KMS-11 (cell line): ENCODE measurements around the gene FSIP1.

Source experiments
- H2AFZ ChIP-seq: fragments of 200-600 bp; sonication (generic); 2 replicates; pipeline ENCODE4 v1.6.1; 2016; ENCODE audit warnings: antibody characterized with exemption, mixed run types, low read depth
- H3K27ac ChIP-seq: fragments of 200-600 bp; sonication (generic); 2 replicates; pipeline ENCODE4 v1.6.1; 2016; ENCODE audit warnings: mild to moderate bottlenecking, mixed run types
- H3K27me3 ChIP-seq: fragments of 200-600 bp; sonication (generic); 2 replicates; pipeline ENCODE4 v1.6.1; 2017; ENCODE audit warnings: mild to moderate bottlenecking, low read depth, mixed run types, moderate library complexity; ENCODE audit not compliant: insufficient read depth
- H3K36me3 ChIP-seq: fragments of 200-600 bp; sonication (generic); 2 replicates; pipeline ENCODE4 v1.6.1; 2017; ENCODE audit warnings: mild to moderate bottlenecking, mixed run types; ENCODE audit not compliant: insufficient read depth
- H3K4me1 ChIP-seq: fragments of 200-600 bp; sonication (generic); 2 replicates; pipeline ENCODE4 v1.6.1; 2016; ENCODE audit warnings: mild to moderate bottlenecking, low read depth, mixed run types; ENCODE audit not compliant: poor library complexity, severe bottlenecking
- H3K4me2 ChIP-seq: fragments of 200-600 bp; sonication (generic); 2 replicates; pipeline ENCODE4 v1.7.0; 2016; ENCODE audit warnings: mild to moderate bottlenecking, mixed run types
- H3K4me3 ChIP-seq: fragments of 200-600 bp; sonication (generic); IDR thresholded peaks from 2 replicates; pipeline ENCODE4 v1.6.1; 2017; ENCODE audit warnings: low read depth, low read length, mixed read lengths; ENCODE audit not compliant: insufficient read depth
- H3K79me2 ChIP-seq: fragments of 200-600 bp; sonication (generic); 2 replicates; pipeline ENCODE4 v1.6.1; 2016; ENCODE audit warnings: low read depth, mixed run types; ENCODE audit not compliant: insufficient read depth
- H3K9ac ChIP-seq: fragments of 200-600 bp; sonication (generic); 2 replicates; pipeline ENCODE4 v1.6.1; 2016; ENCODE audit warnings: mild to moderate bottlenecking, mixed run types
- H4K20me1 ChIP-seq: fragments of 200-600 bp; sonication (generic); 2 replicates; pipeline ENCODE4 v1.6.1; 2016; ENCODE audit warnings: mild to moderate bottlenecking, mixed run types; ENCODE audit not compliant: insufficient read depth
- CTCF ChIP-seq: fragments of 200-600 bp; sonication (generic); conservative IDR thresholded peaks from 2 replicates; pipeline ENCODE4 v1.6.1; 2017; ENCODE audit warnings: low read depth, mild to moderate bottlenecking, antibody characterized with exemption, low read length, moderate library complexity, mixed read lengths

The FSIP1 gene

DNA sequence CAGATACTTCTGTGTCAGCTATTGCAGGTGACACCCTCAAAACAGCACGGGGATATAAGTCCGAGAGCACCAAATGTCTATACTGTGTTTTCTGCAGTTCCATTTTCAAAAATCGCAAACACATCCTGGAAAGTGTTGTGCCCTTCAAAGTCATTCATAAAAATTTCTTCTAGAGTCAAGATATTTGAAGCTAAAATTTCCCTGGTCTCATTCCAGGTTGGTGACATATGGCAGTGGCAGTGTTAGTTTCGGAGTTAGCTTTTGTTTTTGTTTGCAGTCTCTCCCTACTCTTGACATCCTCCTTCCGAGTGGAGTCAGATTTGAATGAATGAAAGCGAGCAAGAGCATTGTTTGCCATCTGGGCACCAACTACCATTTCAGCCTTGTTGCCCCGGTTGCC is 3.2 kb upstream of the FSIP1 start:
- no peak overlapping the region for H3K4me3 ChIP-seq
- no peak overlapping the region for H3K27ac ChIP-seq
- peaks cover 54% of the 10 kb centered on the region for H3K4me1 ChIP-seq
- no peak overlapping the region for H2AFZ ChIP-seq
- TF ChIP-seq CTCF: no peak
- H3K36me3 ChIP-seq: no peaks in the 10 kb centered on the region
- peak overlapping the region; percentile 12; the same call in 1 of the 2 replicates for H3K4me2 ChIP-seq
- no peaks in the 10 kb centered on the region for H3K27me3 ChIP-seq
- no peaks in the 10 kb centered on the region for H4K20me1 ChIP-seq
- no peak overlapping the region for H3K9ac ChIP-seq
- peaks cover 8% of the 10 kb centered on the region; the same call in 1 of the 2 replicates for H3K79me2 ChIP-seq

DNA sequence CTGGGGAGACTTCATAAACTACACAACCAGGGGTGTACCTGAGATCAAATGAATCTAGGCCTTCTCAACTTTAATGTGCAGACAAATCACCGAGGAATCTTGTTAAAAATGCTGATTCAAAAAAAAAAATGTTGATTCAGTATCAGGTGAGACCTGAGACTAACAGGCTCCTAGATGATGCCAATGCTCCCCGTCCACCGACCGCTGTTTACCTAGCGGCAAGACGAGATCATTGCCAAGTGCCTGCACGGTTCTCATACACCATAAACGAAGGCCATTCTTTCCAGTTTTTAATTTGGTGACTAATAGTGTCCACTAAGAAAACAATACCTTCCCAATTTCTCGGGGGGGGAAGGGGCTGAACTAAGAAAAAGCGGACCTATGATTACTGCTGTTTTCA is 2.5 kb upstream of the FSIP1 start:
- Histone ChIP-seq H3K4me1 (peaks cover 51% of the 10 kb centered on the region), H3K9ac (no peak overlapping the region), H3K79me2 (peaks cover 8% of the 10 kb centered on the region; the same call in 1 of the 2 replicates), H3K27me3 (no peaks in the 10 kb centered on the region), H3K27ac (no peak overlapping the region), H3K4me3 (no peak overlapping the region), H3K4me2 (no peak overlapping the region), H2AFZ (no peak overlapping the region), H4K20me1 (no peaks in the 10 kb centered on the region), H3K36me3 (no peaks in the 10 kb centered on the region)
- TF ChIP-seq CTCF: no peak

DNA sequence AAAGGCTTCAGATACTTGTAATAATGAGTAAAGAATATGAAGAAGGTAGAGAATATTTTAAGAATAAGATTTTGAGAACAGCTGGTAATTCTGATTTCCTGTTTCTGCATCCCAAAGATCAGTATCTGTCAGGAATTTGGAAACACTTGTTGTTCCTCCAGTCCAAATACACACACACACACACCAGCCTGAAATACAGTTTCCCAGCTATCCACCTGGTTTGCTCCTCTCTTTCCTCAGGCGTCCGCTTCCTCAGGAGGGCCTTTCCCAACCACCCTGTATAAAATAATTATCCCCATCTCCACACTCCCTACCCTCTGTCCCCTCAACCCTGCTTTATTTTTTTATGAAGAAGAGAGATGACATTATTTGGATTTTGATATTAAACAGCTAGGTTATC is 2.0 kb upstream of the FSIP1 start:
- H3K27ac ChIP-seq: no peak overlapping the region
- H3K27me3 ChIP-seq: no peaks in the 10 kb centered on the region
- H3K4me3 ChIP-seq: no peak overlapping the region
- H3K79me2 ChIP-seq: peaks cover 8% of the 10 kb centered on the region; the same call in 1 of the 2 replicates
- no peak overlapping the region for H2AFZ ChIP-seq
- no peak overlapping the region for H3K9ac ChIP-seq
- H3K4me1 ChIP-seq: peaks cover 46% of the 10 kb centered on the region
- H3K36me3 ChIP-seq: no peaks in the 10 kb centered on the region
- no peaks in the 10 kb centered on the region for H4K20me1 ChIP-seq
- TF ChIP-seq CTCF: no peak
- peak overlapping the region; percentile 76 for H3K4me2 ChIP-seq

GRCh38 chr15:39784125-39784524 is 1.5 kb upstream of the FSIP1 start:
- TF ChIP-seq CTCF: no peak
- Histone ChIP-seq H3K27me3 (no peaks in the 10 kb centered on the region), H3K4me1 (peaks cover 41% of the 10 kb centered on the region), H4K20me1 (no peaks in the 10 kb centered on the region), H3K9ac (no peak overlapping the region; the same call in 1 of the 2 replicates), H3K36me3 (no peaks in the 10 kb centered on the region), H3K27ac (no peak overlapping the region), H3K4me3 (no peak overlapping the region), H3K79me2 (peaks cover 8% of the 10 kb centered on the region; the same call in 1 of the 2 replicates), H2AFZ (no peak overlapping the region), H3K4me2 (peak overlapping the region; percentile 76)
